ENCODE results near the gene URB2. TPM values are rescaled to one million over a fixed set of nuclear protein-coding genes. Genes with fewer than 3 reads are reported as not detected.
A peak's percentile ranks its signal among the peaks of the same experiment; 100 is the strongest.

Gene URB2
- total RNA-seq, 2 donors from 2014 or later: 11.4 to 15.7 TPM

- DNase-seq (ENCODE audit: low spot score in 2 of 2) (no peak), ATAC-seq (no peak)
- Mint-ChIP-seq H3K9me3 (no peaks in the 10 kb centered on the region), H3K36me3 (peaks cover 27 to 30% of the 10 kb centered on the region in 2 donors), H3K27ac (peak overlapping the region; percentile 92 to 99)
Measured at GRCh38 chr1:229627003-229627402, 956 bp downstream of the URB2 start.

- DNase-seq (ENCODE audit: low spot score in 2 of 2) (no peak), ATAC-seq (no peak)
- Mint-ChIP-seq H3K9me3 (no peaks in the 10 kb centered on the region), H3K36me3 (peaks cover 27 to 30% of the 10 kb centered on the region in 2 donors), H3K27ac (no peak overlapping the region)
Measured at GRCh38 chr1:229629261-229629660, 3.2 kb downstream of the URB2 start.

GRCh38 chr1:229631148-229631547 is 5.1 kb downstream of the URB2 start:
- no peak for DNase-seq (ENCODE audit: low spot score in 2 of 2)
- H3K36me3 Mint-ChIP-seq: peaks cover 33 to 35% of the 10 kb centered on the region in 2 donors
- ATAC-seq: no peak
- H3K9me3 Mint-ChIP-seq: no peaks in the 10 kb centered on the region
- peak overlapping the region in 1 of 2 donors; percentile 54 for H3K27ac Mint-ChIP-seq

- Mint-ChIP-seq H3K9me3 (no peaks in the 10 kb centered on the region), H3K27ac (no peak overlapping the region), H3K36me3 (peaks cover 29 to 35% of the 10 kb centered on the region in 2 donors)
- ATAC-seq (no peak), DNase-seq (ENCODE audit: low spot score in 2 of 2) (no peak)
Measured at GRCh38 chr1:229631966-229632365, 5.9 kb downstream of the URB2 start.

GRCh38 chr1:229636042-229636441 is 10.0 kb downstream of the URB2 start:
- Mint-ChIP-seq H3K36me3 (peaks cover 11 to 27% of the 10 kb centered on the region in 2 donors), H3K27ac (no peak overlapping the region), H3K9me3 (no peaks in the 10 kb centered on the region)
- ATAC-seq: no peak
- DNase-seq (ENCODE audit: low spot score in 2 of 2): no peak

- no peak for ATAC-seq
- H3K36me3 Mint-ChIP-seq: peaks cover 11 to 30% of the 10 kb centered on the region in 2 donors
- no peak for DNase-seq (ENCODE audit: low spot score in 2 of 2)
Measured at GRCh38 chr1:229637746-229638145, 11.7 kb downstream of the URB2 start.

GRCh38 chr1:229640455-229640854 is 14.4 kb downstream of the URB2 start:
- Mint-ChIP-seq H3K9me3 (no peaks in the 10 kb centered on the region), H3K27ac (no peak overlapping the region), H3K36me3 (peaks cover 9 to 25% of the 10 kb centered on the region in 2 donors)
- ATAC-seq (no peak), DNase-seq (ENCODE audit: low spot score in 2 of 2) (no peak)

More at GRCh38 chr1:229637746-229638145, 11.7 kb downstream of the URB2 start:
- H3K9me3 Mint-ChIP-seq: no peaks in the 10 kb centered on the region
- no peak overlapping the region for H3K27ac Mint-ChIP-seq

- H3K9me3 Mint-ChIP-seq: no peaks in the 10 kb centered on the region
- DNase-seq (ENCODE audit: low spot score in 2 of 2) (no peak), ATAC-seq (no peak)
- no peak overlapping the region for H3K27ac Mint-ChIP-seq
- peaks cover under 1 to 18% of the 10 kb centered on the region in 2 donors for H3K36me3 Mint-ChIP-seq
Measured at GRCh38 chr1:229641306-229641705, 15.3 kb downstream of the URB2 start.

- Mint-ChIP-seq H3K9me3 (no peaks in the 10 kb centered on the region), H3K27ac (peak overlapping the region in 1 of 2 donors; percentile 89), H3K36me3 (peaks cover 0 to 10% of the 10 kb centered on the region in 2 donors)
- DNase-seq (ENCODE audit: low spot score in 2 of 2) (no peak), ATAC-seq (no peak)
Measured at GRCh38 chr1:229642376-229642775, 16.3 kb downstream of the URB2 start.

- H3K36me3 Mint-ChIP-seq: peaks cover 0 to 8% of the 10 kb centered on the region in 2 donors
- DNase-seq (ENCODE audit: low spot score in 2 of 2) (no peak), ATAC-seq (no peak)
- H3K27ac Mint-ChIP-seq: peak overlapping the region in 1 of 2 donors; percentile 38
- no peaks in the 10 kb centered on the region for H3K9me3 Mint-ChIP-seq
Measured at GRCh38 chr1:229642970-229643369, 16.9 kb downstream of the URB2 start.

- peaks cover 0 to 8% of the 10 kb centered on the region in 2 donors for H3K36me3 Mint-ChIP-seq
- DNase-seq (ENCODE audit: low spot score in 2 of 2): no peak
- H3K9me3 Mint-ChIP-seq: no peaks in the 10 kb centered on the region
- peak overlapping the region; percentile 40 to 87 for H3K27ac Mint-ChIP-seq
- no peak for ATAC-seq
Measured at GRCh38 chr1:229643996-229644745, 18.1 kb downstream of the URB2 start.

GRCh38 chr1:229645324-229645993 is 19.4 kb downstream of the URB2 start:
- DNase-seq (ENCODE audit: low spot score in 2 of 2) (no peak), ATAC-seq (no peak)
- Mint-ChIP-seq H3K36me3 (peaks cover 0 to 8% of the 10 kb centered on the region in 2 donors), H3K27ac (no peak overlapping the region), H3K9me3 (no peaks in the 10 kb centered on the region)

GRCh38 chr1:229648406-229648805 is 22.4 kb downstream of the URB2 start:
- Mint-ChIP-seq H3K9me3 (no peaks in the 10 kb centered on the region), H3K27ac (no peak overlapping the region), H3K36me3 (peaks cover 0 to 5% of the 10 kb centered on the region in 2 donors)
- DNase-seq (ENCODE audit: low spot score in 2 of 2) (no peak), ATAC-seq (no peak)

- ATAC-seq: no peak
- peaks cover 0 to 5% of the 10 kb centered on the region in 2 donors for H3K36me3 Mint-ChIP-seq
- no peaks in the 10 kb centered on the region for H3K9me3 Mint-ChIP-seq
Measured at GRCh38 chr1:229650045-229650444, 24.0 kb downstream of the URB2 start.

GRCh38 chr1:229651546-229651945 is 25.5 kb downstream of the URB2 start:
- H3K9me3 Mint-ChIP-seq: no peaks in the 10 kb centered on the region
- DNase-seq (ENCODE audit: low spot score in 2 of 2) (no peak), ATAC-seq (no peak)
- H3K36me3 Mint-ChIP-seq: no peaks in the 10 kb centered on the region
- no peak overlapping the region for H3K27ac Mint-ChIP-seq

More at GRCh38 chr1:229650045-229650444, 24.0 kb downstream of the URB2 start:
- no peak for DNase-seq (ENCODE audit: low spot score in 2 of 2)
- no peak overlapping the region for H3K27ac Mint-ChIP-seq

- no peaks in the 10 kb centered on the region for H3K9me3 Mint-ChIP-seq
- ATAC-seq: no peak
- peaks cover 0 to 5% of the 10 kb centered on the region in 2 donors for H3K36me3 Mint-ChIP-seq
- peak overlapping the region in 1 of 2 donors; percentile 55 for H3K27ac Mint-ChIP-seq
- no peak for DNase-seq (ENCODE audit: low spot score in 2 of 2)
Measured at GRCh38 chr1:229653420-229653819, 27.4 kb downstream of the URB2 start.

GRCh38 chr1:229655781-229656180 is 29.7 kb downstream of the URB2 start:
- DNase-seq (ENCODE audit: low spot score in 2 of 2) (no peak), ATAC-seq (no peak)
- peak overlapping the region in 1 of 2 donors; percentile 58 for H3K27ac Mint-ChIP-seq
- no peaks in the 10 kb centered on the region for H3K9me3 Mint-ChIP-seq
- H3K36me3 Mint-ChIP-seq: peaks cover 0 to 5% of the 10 kb centered on the region in 2 donors

Data from activated naive CD4-positive, alpha-beta T cell treated with anti-CD3 and anti-CD28 coated beads, Interleukin-2, amount 50 U/mL, for 72 hours (primary cell).